ENCODE data around the gene MED27. TPM values are rescaled to one million over a fixed set of nuclear protein-coding genes. Genes with fewer than 3 reads are reported as not detected.
A peak's percentile ranks its signal among the peaks of the same experiment; 100 is the strongest.

MED27 gene
- total and polyA plus RNA-seq, 12 donors: 8.0 to 20.7 (median 17.1) TPM

GRCh38 chr9:132035679-132036078 is 44.0 kb downstream of the MED27 start:
- Histone ChIP-seq H3K27ac (no peak overlapping the region), H3K27me3 (no peaks in the 10 kb centered on the region), H3K9me3 (no peaks in the 10 kb centered on the region), H3K4me3 (no peak overlapping the region), H3K36me3 (no peaks in the 10 kb centered on the region), H3K4me1 (peaks cover 0 to 21% (median 7%) of the 10 kb centered on the region in 9 donors)
- WGBS, 2 donors: 95 to 97% methylated on average over 1 of the region's 1 CpG
- DNase-seq (no peak), ATAC-seq (no peak)
- no peak for TF ChIP-seq CTCF (IDR thresholded peaks at IDR 0.05)
- intact Hi-C loops (cut with DNase I): no loop called here

- Histone ChIP-seq H3K4me1 (peaks cover 0 to 24% (median 7%) of the 10 kb centered on the region in 9 donors), H3K9me3 (no peaks in the 10 kb centered on the region), H3K36me3 (no peaks in the 10 kb centered on the region), H3K4me3 (no peak overlapping the region), H3K27me3 (no peaks in the 10 kb centered on the region), H3K27ac (no peak overlapping the region)
- DNase-seq (no peak), ATAC-seq (peak in 7 of 8 donors; percentile 47 to 92 (median 80))
- WGBS, 2 donors: 60 to 64% methylated on average over 5 of the region's 5 CpGs
- intact Hi-C loops (cut with DNase I): no loop called here
- no peak for TF ChIP-seq CTCF (IDR thresholded peaks at IDR 0.05)
Observed at GRCh38 chr9:132032238-132032950, 47.3 kb downstream of the MED27 start.

GRCh38 chr9:132031467-132032237 is 48.0 kb downstream of the MED27 start:
- Histone ChIP-seq H3K9me3 (no peaks in the 10 kb centered on the region), H3K4me1 (peaks cover 0 to 24% (median 7%) of the 10 kb centered on the region in 9 donors), H3K36me3 (no peaks in the 10 kb centered on the region), H3K27me3 (no peaks in the 10 kb centered on the region), H3K27ac (no peak overlapping the region), H3K4me3 (no peak overlapping the region)
- no peak for ATAC-seq
- TF ChIP-seq CTCF (IDR thresholded peaks at IDR 0.05): no peak
- intact Hi-C loops (cut with DNase I): no loop called here
- WGBS, 2 donors: 92 to 93% methylated on average over 10 of the region's 10 CpGs
- no peak for DNase-seq

- H3K9me3 ChIP-seq: no peaks in the 10 kb centered on the region
- H3K27me3 ChIP-seq: no peaks in the 10 kb centered on the region
- peaks cover 0 to 24% (median 7%) of the 10 kb centered on the region in 9 donors for H3K4me1 ChIP-seq
- no peak overlapping the region for H3K4me3 ChIP-seq
- H3K36me3 ChIP-seq: no peaks in the 10 kb centered on the region
- ATAC-seq (no peak), DNase-seq (no peak)
- H3K27ac ChIP-seq: no peak overlapping the region
- TF ChIP-seq CTCF (IDR thresholded peaks at IDR 0.05): no peak
- intact Hi-C loops (cut with DNase I): no loop called here
- WGBS, 2 donors: 79 to 85% methylated on average over 3 of the region's 3 CpGs
Observed at GRCh38 chr9:132030626-132031325, 48.9 kb downstream of the MED27 start.

Measured in heart right ventricle (tissue), 16 donors.